Neural cell (in vitro differentiated cells): ENCODE data around the gene KANSL1L.

Experiments
- CTCF ChIP-seq: fragments of 450-650 bp; IDR thresholded peaks from 2 replicates; pipeline ENCODE4 v1.5.1; 2014; ENCODE audit warnings: antibody characterized with exemption, mild to moderate bottlenecking, moderate library complexity; ENCODE audit not compliant: poor library complexity, severe bottlenecking
- POLR2AphosphoS5 ChIP-seq: IDR thresholded peaks from 2 replicates; pipeline ENCODE4 v1.6.1; 2012
- RAD21 ChIP-seq: fragments of 450-650 bp; conservative IDR thresholded peaks from 2 replicates; pipeline ENCODE4 v1.6.1; 2014; ENCODE audit warnings: antibody characterized with exemption, mild to moderate bottlenecking, moderate library complexity
- TAF1 ChIP-seq: IDR thresholded peaks from 2 replicates; pipeline ENCODE4 v1.6.1; 2012; ENCODE audit warnings: low read depth

- TF ChIP-seq CTCF (no peak), RAD21 (no peak), TAF1 (no peak), POLR2AphosphoS5 (no peak)
Measured at GRCh38 chr2:210034087-210034683, 137.0 kb downstream of the KANSL1L start.
